ENCODE results near the gene WFIKKN1. TPM values are rescaled to one million over a fixed set of nuclear protein-coding genes. Genes with fewer than 3 reads are reported as not detected.

Gene WFIKKN1
- total RNA-seq, 2 donors from 2014 or later = 0.52 to 0.71 TPM

DNA sequence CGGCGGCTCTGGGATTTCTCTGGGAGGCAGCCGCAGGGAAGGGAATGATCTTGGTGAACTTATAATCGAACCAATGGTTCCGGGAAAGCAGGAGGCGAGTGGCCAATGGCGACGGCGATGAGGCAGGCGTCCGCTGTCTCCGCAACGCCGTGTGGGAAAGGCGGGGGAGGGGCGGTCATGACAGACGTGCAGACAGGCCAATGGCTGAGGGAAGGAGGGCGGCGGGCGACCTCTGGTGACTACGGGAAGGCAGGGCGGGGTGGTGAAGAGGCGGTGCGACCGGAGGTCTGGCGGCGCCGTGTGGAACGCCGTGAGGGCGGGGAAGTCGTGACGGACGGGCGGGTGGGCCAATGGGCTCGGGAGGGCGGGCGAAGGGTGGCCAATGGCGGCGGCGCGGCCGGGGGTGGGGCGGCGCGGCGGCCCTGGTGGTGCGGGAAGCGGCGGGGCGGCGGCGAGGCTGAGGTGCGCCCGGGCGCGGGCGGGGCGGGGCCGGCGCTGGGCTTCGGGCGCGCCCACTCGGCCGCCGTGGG, 41.1 kb upstream of the WFIKKN1 start, which contains the start of gene RAB40C:
Gene RAB40C (plus strand): TSS at position 409 of the 530 bp plus-strand sequence. CDS start 226 bp downstream, outside the sequence.
- DNase-seq (ENCODE audit: low spot score) = peak; percentile 100
- no peaks in the 10 kb centered on the region for H3K36me3 ChIP-seq
- H3K27me3 ChIP-seq = no peaks in the 10 kb centered on the region
- peaks cover 0 to 50% of the 10 kb centered on the region in 2 donors for H3K4me1 ChIP-seq
- no peak for TF ChIP-seq CTCF (IDR thresholded peaks at IDR 0.05)
- H3K4me3 ChIP-seq = peak within 1 kb of the TSS; percentile 78 to 92
- H3K27ac ChIP-seq = peak within 1 kb of the TSS; percentile 96 to 97
- no peaks in the 10 kb centered on the region for H3K9me3 ChIP-seq

DNA sequence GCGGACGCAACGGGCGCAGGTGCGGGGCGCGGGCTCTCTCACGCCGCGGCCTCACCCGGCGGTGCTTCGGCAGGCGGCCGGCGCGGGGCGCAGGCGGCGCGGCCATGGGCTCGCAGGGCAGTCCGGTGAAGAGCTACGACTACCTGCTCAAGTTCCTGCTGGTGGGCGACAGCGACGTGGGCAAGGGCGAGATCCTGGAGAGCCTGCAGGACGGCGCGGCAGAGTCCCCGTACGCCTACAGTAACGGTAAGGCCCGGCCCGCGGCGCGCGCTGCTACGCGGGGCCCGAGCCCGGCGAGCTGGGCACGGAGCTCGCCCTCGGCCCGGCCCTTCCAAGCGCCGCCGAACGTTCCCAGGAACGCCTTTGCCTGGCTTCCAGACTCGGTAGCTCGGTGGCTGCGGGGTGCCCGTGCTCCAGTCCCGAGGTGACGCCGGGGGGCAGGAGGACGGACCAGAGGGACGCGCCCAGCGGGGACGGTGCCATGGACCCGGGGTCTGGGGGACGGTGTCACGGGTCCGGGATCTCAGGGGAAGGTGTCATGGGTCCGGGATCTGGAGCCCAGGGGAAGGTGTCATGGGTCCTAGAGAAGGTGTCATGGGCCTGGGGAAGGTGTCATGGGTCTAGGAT, 40.5 kb upstream of the WFIKKN1 start:
- no peaks in the 10 kb centered on the region for H3K36me3 ChIP-seq
- H3K9me3 ChIP-seq = no peaks in the 10 kb centered on the region
- H3K4me1 ChIP-seq = peaks cover 0 to 50% of the 10 kb centered on the region in 2 donors
- peak overlapping the region; percentile 78 to 92 for H3K4me3 ChIP-seq
- DNase-seq (ENCODE audit: low spot score) = no peak
- no peaks in the 10 kb centered on the region for H3K27me3 ChIP-seq
- TF ChIP-seq CTCF (IDR thresholded peaks at IDR 0.05) = no peak
- peak overlapping the region; percentile 79 to 86 for H3K27ac ChIP-seq

GRCh38 chr16:590815-591200, 40.0 kb upstream of the WFIKKN1 start:
- Histone ChIP-seq H3K27me3 (no peaks in the 10 kb centered on the region), H3K36me3 (no peaks in the 10 kb centered on the region), H3K27ac (peak overlapping the region in 1 of 2 donors; percentile 79), H3K9me3 (no peaks in the 10 kb centered on the region), H3K4me3 (peak overlapping the region; percentile 78 to 92), H3K4me1 (peaks cover 0 to 50% of the 10 kb centered on the region in 2 donors)
- no peak for DNase-seq (ENCODE audit: low spot score)
- TF ChIP-seq CTCF (IDR thresholded peaks at IDR 0.05) = no peak

- Histone ChIP-seq H3K4me1 (peaks cover 0 to 48% of the 10 kb centered on the region in 2 donors), H3K9me3 (no peaks in the 10 kb centered on the region), H3K36me3 (no peaks in the 10 kb centered on the region), H3K27ac (no peak overlapping the region), H3K4me3 (peak overlapping the region; percentile 78 to 92), H3K27me3 (no peaks in the 10 kb centered on the region)
- TF ChIP-seq CTCF (IDR thresholded peaks at IDR 0.05) = no peak
- no peak for DNase-seq (ENCODE audit: low spot score)
Observed at GRCh38 chr16:591231-591630, 39.6 kb upstream of the WFIKKN1 start.

GRCh38 chr16:591892-592517, 38.8 kb upstream of the WFIKKN1 start:
- no peaks in the 10 kb centered on the region for H3K36me3 ChIP-seq
- no peak overlapping the region for H3K27ac ChIP-seq
- peaks cover 0 to 40% of the 10 kb centered on the region in 2 donors for H3K4me1 ChIP-seq
- TF ChIP-seq CTCF (IDR thresholded peaks at IDR 0.05) = no peak
- no peaks in the 10 kb centered on the region for H3K27me3 ChIP-seq
- H3K4me3 ChIP-seq = no peak overlapping the region
- no peaks in the 10 kb centered on the region for H3K9me3 ChIP-seq
- DNase-seq (ENCODE audit: low spot score) = no peak
